H1 (cell line): Measurements from ENCODE around the gene ATG5. TPM values are rescaled to one million over a fixed set of nuclear protein-coding genes. Genes with fewer than 3 reads are reported as not detected.

Experiments
- CTCF ChIA-PET: fragments of 300-600 bp; sonication (Branson Sonifier 250); formaldehyde crosslinking; loops from one replicate; lab custom pipeline; 2021; ENCODE audit not compliant: partially characterized antibody; lab: Charles Lee
- POLR2A ChIA-PET: fragments of 300-600 bp; sonication (Branson Sonifier 250); formaldehyde crosslinking; loops from one replicate; lab custom pipeline; 2021; ENCODE audit warnings: inconsistent platforms; ENCODE audit not compliant: partially characterized antibody; lab: Charles Lee
- DNase-seq, 2 experiments: peaks; one replicate each; pipeline versions ENCODE4 v3.0.0 to v3.0.0-alpha.2; 2010 to 2022; ENCODE audit warnings: low spot score in 2 of 2, low read depth in 1 of 2, mixed read lengths in 1 of 2
- FAIRE-seq: peaks from 2 replicates; lab custom pipeline; 2011; peaks lifted over from hg19 to GRCh38; lab: Jason Lieb, UNC
- H2AFZ ChIP-seq: 2 replicates; pipeline ENCODE4 v1.8.1; 2012; ENCODE audit warnings: low read length, inconsistent platforms
- H2AK5ac ChIP-seq: 2 replicates; pipeline ENCODE4 v1.6.1; 2013; ENCODE audit warnings: low read depth, low read length
- H2BK120ac ChIP-seq: replicated peaks from 2 replicates; pipeline ENCODE3; 2013; ENCODE audit warnings: low read depth, low read length, inconsistent platforms
- H2BK12ac ChIP-seq: 2 replicates; pipeline ENCODE4 v1.6.1; 2013; ENCODE audit warnings: low read depth, low read length
- H2BK15ac ChIP-seq: 2 replicates; pipeline ENCODE4 v1.6.1; 2013; ENCODE audit warnings: low read length
- H2BK20ac ChIP-seq: 2 replicates; pipeline ENCODE4 v1.6.1; 2013; ENCODE audit warnings: low read length
- H2BK5ac ChIP-seq: 2 replicates; pipeline ENCODE4 v1.6.1; 2013; ENCODE audit warnings: low read depth, low read length
- H3K14ac ChIP-seq: 2 replicates; pipeline ENCODE4 v1.6.1; 2013; ENCODE audit warnings: inconsistent platforms; ENCODE audit not compliant: insufficient read length
- H3K18ac ChIP-seq: 2 replicates; pipeline ENCODE4 v1.6.1; 2013; ENCODE audit warnings: low read length; ENCODE audit errors: extremely low read depth
- H3K23ac ChIP-seq: 2 replicates; pipeline ENCODE4 v1.6.1; 2013; ENCODE audit warnings: inconsistent platforms; ENCODE audit not compliant: insufficient read length
- H3K23me2 ChIP-seq: 2 replicates; pipeline ENCODE4 v1.6.1; 2013; ENCODE audit warnings: low read depth, low read length
- H3K27ac ChIP-seq: 2 replicates; pipeline ENCODE4 v1.6.1; 2011; ENCODE audit warnings: low read depth, low read length, inconsistent platforms
- H3K27me3 ChIP-seq, 4 experiments: replicated peaks in 1 of 4; 1 replicate in 1 of 4; 2 replicates in 3 of 4; pipeline versions ENCODE4 v1.6.1 to v1.8.1; 2011 to 2013; ENCODE audit warnings: low read length in 3 of 4, mild to moderate bottlenecking in 3 of 4, inconsistent platforms in 2 of 4, mixed read lengths in 2 of 4, moderate library complexity in 1 of 4; ENCODE audit not compliant: control insufficient read depth in 3 of 4, insufficient read depth in 3 of 4; ENCODE audit errors: extremely low read depth in 1 of 4
- H3K36me3 ChIP-seq, 4 experiments: 2 replicates each; pipeline versions ENCODE4 v1.6.1 to v1.8.1; 2011 to 2013; ENCODE audit warnings: mild to moderate bottlenecking in 4 of 4, low read length in 3 of 4, moderate library complexity in 2 of 4, control low read depth in 1 of 4, inconsistent platforms in 1 of 4; ENCODE audit not compliant: insufficient read depth in 4 of 4, control insufficient read depth in 2 of 4
- H3K4ac ChIP-seq: replicated peaks from 2 replicates; pipeline ENCODE3; 2013; ENCODE audit warnings: low read length, low read depth, mixed read lengths, inconsistent platforms; ENCODE audit not compliant: insufficient read length
- H3K4me1 ChIP-seq, 4 experiments: replicated peaks in 1 of 4; 1 replicate in 1 of 4; 2 replicates in 3 of 4; pipeline versions ENCODE4 v1.6.1 to v1.8.1; 2011 to 2013; ENCODE audit warnings: low read length in 3 of 4, inconsistent platforms in 2 of 4, mixed read lengths in 1 of 4; ENCODE audit not compliant: insufficient read depth in 4 of 4, control insufficient read depth in 3 of 4
- H3K4me2 ChIP-seq, 2 experiments: 2 replicates each; pipeline versions ENCODE4 v1.6.1 to v1.8.1; 2011 to 2013; ENCODE audit warnings: low read depth in 2 of 2, low read length in 2 of 2, control low read depth in 1 of 2, inconsistent platforms in 1 of 2, mild to moderate bottlenecking in 1 of 2; ENCODE audit not compliant: insufficient read depth in 1 of 2
- H3K4me3 ChIP-seq, 4 experiments: fragments of 200-600, 300-600 bp in 1 of 4; sonication (generic), shearing (Covaris generic), sonication (Bioruptor Twin) in 1 of 4; 2 replicates each; pipeline versions ENCODE4 v1.5.1 to v1.8.1; 2011 to 2016; ENCODE audit warnings: low read length in 4 of 4, low read depth in 3 of 4, control low read depth in 2 of 4, inconsistent platforms in 2 of 4, mild to moderate bottlenecking in 2 of 4, mixed read lengths in 1 of 4, moderate library complexity in 1 of 4; ENCODE audit not compliant: insufficient read depth in 2 of 4; ENCODE audit errors: extremely low read depth in 1 of 4
- H3K56ac ChIP-seq: replicated peaks from 2 replicates; pipeline ENCODE3; 2013; ENCODE audit warnings: low read depth, mild to moderate bottlenecking, mixed read lengths, low read length, inconsistent platforms; ENCODE audit not compliant: insufficient read length
- H3K79me1 ChIP-seq: 2 replicates; pipeline ENCODE4 v1.6.1; 2013; ENCODE audit warnings: low read depth, low read length, control low read depth
- H3K79me2 ChIP-seq, 2 experiments: 2 replicates each; pipeline versions ENCODE4 v1.6.1 to v1.8.1; 2012 to 2013; ENCODE audit warnings: low read length in 2 of 2, mild to moderate bottlenecking in 2 of 2, inconsistent platforms in 1 of 2; ENCODE audit not compliant: insufficient read depth in 2 of 2, control insufficient read depth in 1 of 2
- H3K9ac ChIP-seq, 4 experiments: replicated peaks in 1 of 4; 1 replicate in 1 of 4; 2 replicates in 3 of 4; pipeline versions ENCODE4 v1.6.1 to v1.8.1; 2011 to 2013; ENCODE audit warnings: low read depth in 3 of 4, low read length in 3 of 4, control low read depth in 2 of 4, mild to moderate bottlenecking in 2 of 4, moderate library complexity in 2 of 4, inconsistent platforms in 1 of 4; ENCODE audit errors: extremely low read depth in 1 of 4
- H3K9me3 ChIP-seq, 2 experiments: 2 replicates each; pipeline versions ENCODE4 v1.6.1 to v1.8.1; 2012 to 2013; ENCODE audit warnings: mild to moderate bottlenecking in 2 of 2, moderate library complexity in 2 of 2, control low read depth in 1 of 2, inconsistent platforms in 1 of 2, low read depth in 1 of 2, low read length in 1 of 2, mixed read lengths in 1 of 2; ENCODE audit not compliant: insufficient read depth in 2 of 2
- H4K20me1 ChIP-seq, 2 experiments: replicated peaks in 1 of 2; 2 replicates each; pipeline versions ENCODE3 to v1.8.1; 2011 to 2013; ENCODE audit warnings: inconsistent platforms in 2 of 2, low read length in 2 of 2, mild to moderate bottlenecking in 1 of 2; ENCODE audit not compliant: insufficient read depth in 2 of 2, control insufficient read depth in 1 of 2
- H4K5ac ChIP-seq: 2 replicates; pipeline ENCODE4 v1.6.1; 2013; ENCODE audit warnings: low read length, low read depth, mixed read lengths, inconsistent platforms; ENCODE audit not compliant: insufficient read length
- H4K8ac ChIP-seq: 2 replicates; pipeline ENCODE4 v1.8.0; 2013; ENCODE audit warnings: mild to moderate bottlenecking, moderate library complexity, low read length, inconsistent platforms; ENCODE audit not compliant: insufficient read depth; ENCODE audit errors: extremely low read depth
- H4K91ac ChIP-seq: replicated peaks from 2 replicates; pipeline ENCODE3; 2013; ENCODE audit warnings: low read length, mixed read lengths, inconsistent platforms; ENCODE audit not compliant: insufficient read length
- CHD1 ChIP-seq: IDR thresholded peaks from 2 replicates; pipeline ENCODE4 v1.6.1; 2012; ENCODE audit warnings: low read depth, low read length, improper control_type of control experiment
- EP300 ChIP-seq, 2 experiments: IDR thresholded peaks; 1 replicate in 1 of 2; 2 replicates in 1 of 2; pipeline ENCODE4 v1.6.1; 2011 to 2012; ENCODE audit warnings: low read depth in 2 of 2, low read length in 2 of 2, mild to moderate bottlenecking in 2 of 2, borderline replicate concordance in 1 of 2, inconsistent platforms in 1 of 2, moderate library complexity in 1 of 2
- EZH2 ChIP-seq: fragments of 200-600 bp; sonication (generic); IDR thresholded peaks from 2 replicates; pipeline ENCODE4 v1.7.1; 2012; ENCODE audit warnings: low read depth, mild to moderate bottlenecking, moderate library complexity, low read length, inconsistent platforms; ENCODE audit not compliant: severe bottlenecking
- JUND ChIP-seq: IDR thresholded peaks from 2 replicates; pipeline ENCODE4 v1.6.1; 2011; ENCODE audit warnings: mild to moderate bottlenecking, improper control_type of control experiment, low read length
- KDM5A ChIP-seq: fragments of 200-600 bp; IDR thresholded peaks from 2 replicates; pipeline ENCODE4 v1.7.1; 2012; ENCODE audit warnings: mild to moderate bottlenecking, low read length, inconsistent platforms, mixed read lengths
- RAD21 ChIP-seq, 2 experiments: IDR thresholded peaks in 1 of 2; conservative IDR thresholded peaks in 1 of 2; 2 replicates each; pipeline ENCODE4 v1.6.1; 2011; ENCODE audit warnings: low read depth in 2 of 2, low read length in 2 of 2, improper control_type of control experiment in 1 of 2, inconsistent platforms in 1 of 2, mild to moderate bottlenecking in 1 of 2, moderate library complexity in 1 of 2
- RNF2 ChIP-seq: fragments of 200-900, 300-1000 bp; sonication (generic); IDR thresholded peaks from 2 replicates; pipeline ENCODE4 v1.7.1; 2016; ENCODE audit warnings: borderline replicate concordance, low read depth, mild to moderate bottlenecking, antibody characterized with exemption, low read length; ENCODE audit not compliant: poor library complexity, severe bottlenecking; ENCODE audit errors: missing control alignments
- SP2 ChIP-seq: IDR thresholded peaks from 2 replicates; pipeline ENCODE4 v1.6.1; 2012; ENCODE audit warnings: mild to moderate bottlenecking, low read length, inconsistent platforms
- TCF12 ChIP-seq: IDR thresholded peaks from 2 replicates; pipeline ENCODE4 v1.6.1; 2011; ENCODE audit warnings: low read depth, mild to moderate bottlenecking, low read length
- WGBS, 2 experiments: shearing (Covaris generic) in 1 of 2; methylation state at CpG; one replicate each; pipeline versions ENCODE4 v1.1.6 to v1.1.7; 2013 to 2015; ENCODE audit warnings: low lambda C conversion rate in 2 of 2, mixed read lengths in 2 of 2, inconsistent platforms in 1 of 2, low coverage in 1 of 2, missing lambda C conversion rate in 1 of 2; ENCODE audit not compliant: insufficient replicate concordance in 2 of 2, insufficient coverage in 1 of 2, insufficient read length in 1 of 2; ENCODE audit errors: extremely low coverage in 1 of 2, missing lambda C conversion rate in 1 of 2; 5-methylcytosine and 5-hydroxymethylcytosine counted together
- polyA plus RNA-seq, 7 experiments: library from polyadenylated mRNA; depleted of rRNA in 3 of 7; stranded (reverse) in 5 of 7; unstranded in 2 of 7; fragments of >200 nt in 5 of 7; fragments of 200-250 nt in 2 of 7; gene quantifications; 1 replicate in 5 of 7; 2 replicates in 1 of 7; 4 replicates in 1 of 7; pipeline versions ENCODE4 v1.2.1 to v1.2.3, GENCODE V29; 2011 to 2013; ENCODE audit warnings: missing spikeins in 2 of 7, mixed read lengths in 2 of 7
- total RNA-seq: library from RNA; stranded (reverse); fragmentation: NEBNext Ultra II Directional; extraction: Animal tissue kit (Norgen Biotek cat#: 25700); gene quantifications from 2 replicates; pipeline ENCODE4 v1.2.1, GENCODE V29; 2021

Gene ATG5
- total and polyA plus RNA-seq, 2 of the 8 experiments (the other 6 are each of a cell fraction or from before 2014, with no cell fraction given), result 18.2 to 39.0 TPM

DNA sequence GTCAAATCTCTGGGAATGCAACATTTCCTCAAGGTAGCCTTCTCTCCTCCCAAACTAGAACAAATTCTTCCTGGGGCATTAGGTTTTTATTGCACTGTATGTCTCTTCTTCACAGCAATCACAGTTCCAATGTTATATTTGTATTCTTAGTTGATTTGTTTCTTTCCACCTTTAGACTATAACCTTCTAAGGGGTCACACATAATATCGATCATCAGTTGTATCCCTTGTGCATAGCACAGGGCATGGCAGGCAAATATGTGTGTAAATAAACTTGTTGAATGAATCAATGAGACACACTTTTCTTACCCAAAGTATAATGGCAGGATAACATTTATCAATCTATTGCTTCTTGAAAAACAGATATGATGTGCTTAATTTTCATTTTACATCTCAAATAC lies 81.0 kb downstream of the ATG5 start:
- Histone ChIP-seq H3K18ac (no peak overlapping the region), H3K4me3 (no peak overlapping the region), H3K4me2 (no peak overlapping the region), H4K91ac (no peak overlapping the region), H3K23ac (no peak overlapping the region), H3K27ac (no peak overlapping the region), H4K8ac (no peak overlapping the region), H3K14ac (no peak overlapping the region), H2AK5ac (no peak overlapping the region), H2BK120ac (no peak overlapping the region), H2AFZ (no peak overlapping the region), H4K5ac (no peak overlapping the region), H4K20me1 (peaks cover 0 to 3% of the 10 kb centered on the region in 2 experiments), H2BK12ac (no peak overlapping the region), H3K9ac (no peak overlapping the region), H2BK15ac (no peak overlapping the region), H3K36me3 (peaks cover 0 to 11% (median 3%) of the 10 kb centered on the region in 4 experiments; a peak in 6 of 8 replicates), H2BK20ac (no peak overlapping the region), H2BK5ac (no peak overlapping the region), H3K23me2 (peaks cover 2% of the 10 kb centered on the region; the same call in 1 of the 2 replicates), H3K9me3 (no peaks in the 10 kb centered on the region), H3K79me1 (no peaks in the 10 kb centered on the region), H3K79me2 (no peaks in the 10 kb centered on the region; a peak in 1 of 4 replicates), H3K4ac (no peak overlapping the region), H3K4me1 (no peaks in the 10 kb centered on the region; a peak in 1 of 7 replicates), H3K27me3 (no peaks in the 10 kb centered on the region), H3K56ac (no peak overlapping the region)
- POLR2A ChIA-PET, result no interaction called here
- FAIRE-seq (no peak), DNase-seq (no peak)
- TF ChIP-seq SP2, result no peak
- no peak for TF ChIP-seq KDM5A
- no peak for TF ChIP-seq JUND
- TF ChIP-seq TCF12, result no peak
- TF ChIP-seq RNF2, result no peak
- no peak for TF ChIP-seq EP300 (IDR thresholded peaks at IDR 0.05; ENCODE audit: borderline replicate concordance in 1 of 2, low read depth in 2 of 2, low read length in 2 of 2)
- TF ChIP-seq CHD1, result no peak
- no peak for TF ChIP-seq EZH2
- no peak for TF ChIP-seq RAD21 (IDR thresholded peaks at IDR 0.05 in 1 of 2, conservative IDR thresholded peaks at IDR 0.05 in 1 of 2; ENCODE audit: low read depth in 2 of 2, low read length in 2 of 2)
- CTCF ChIA-PET, result interaction anchor here (0.9 to 1.6 kb wide), 2 partner anchors 21 to 457 kb away, joined by 3 to 4 read pairs; no protein-coding TSS in a partner anchor
- WGBS, 2 experiments, result 92% methylated on average over 1 of the region's 1 CpG; no CpG with 5 or more reads in 1 of the 2 experiments
